22Rv1 (cell line): ENCODE measurements around the gene SHQ1.

Source experiments
- CTCF ChIP-seq: fragments of 450-650 bp; IDR thresholded peaks from 2 replicates; pipeline ENCODE4 v1.5.1; 2017; ENCODE audit warnings: mild to moderate bottlenecking
- ZFX ChIP-seq: fragments of 450-650 bp; IDR thresholded peaks from 2 replicates; pipeline ENCODE4 v1.6.1; 2017; ENCODE audit warnings: antibody characterized with exemption, borderline replicate concordance

GRCh38 chr3:72872183-72872582 is 23.9 kb upstream of the SHQ1 start:
- TF ChIP-seq CTCF (no peak), ZFX (no peak)
